HL-60 (cell line): ENCODE results near the gene SLC13A1.

Experiments used
- CTCF ChIP-seq: IDR thresholded peaks from one replicate; pipeline ENCODE4 v1.5.1; 2011; ENCODE audit warnings: low read length, control low read depth, inconsistent platforms; ENCODE audit not compliant: insufficient read depth
- GABPA ChIP-seq: IDR thresholded peaks from 2 replicates; pipeline ENCODE4 v1.6.1; 2012; ENCODE audit warnings: low read depth
- POLR2AphosphoS5 ChIP-seq: IDR thresholded peaks from 2 replicates; pipeline ENCODE4 v1.6.1; 2012; ENCODE audit warnings: low read depth
- REST ChIP-seq: IDR thresholded peaks from 2 replicates; pipeline ENCODE4 v1.6.1; 2012; ENCODE audit warnings: low read depth; ENCODE audit not compliant: insufficient replicate concordance
- SPI1 ChIP-seq: IDR thresholded peaks from 2 replicates; pipeline ENCODE4 v1.6.1; 2012; ENCODE audit warnings: low read depth, mild to moderate bottlenecking, borderline replicate concordance

GRCh38 chr7:123115331-123115730 is 84.4 kb downstream of the SLC13A1 start:
- TF ChIP-seq CTCF (no peak), SPI1 (no peak), POLR2AphosphoS5 (no peak), REST (no peak), GABPA (no peak)
